Cerebellar nuclear complex (tissue), 1 donor: ENCODE data around the gene SPATS1.
"Not testable (repeated sequence)": the region's sequence is repeated elsewhere in the genome, so short reads cannot be mapped to it uniquely, and the experiment has no call there.

Experiments
- DNase-seq, 2 experiments: peaks; one replicate each; lab custom pipeline; 2025; lab: John Stamatoyannopoulos, UW

SPATS1 gene

GRCh38 chr6:44341095-44341890 lies 1.2 kb upstream of the SPATS1 start:
- DNase-seq: no peak

- DNase-seq: no peak
Measured at GRCh38 chr6:44342052-44342451, 398 bp upstream of the SPATS1 start.

GRCh38 chr6:44346818-44347217 lies 4.4 kb downstream of the SPATS1 start:
- DNase-seq: not testable (repeated sequence)

- no peak for DNase-seq
Measured at GRCh38 chr6:44349904-44350649, 7.6 kb downstream of the SPATS1 start.

DNA sequence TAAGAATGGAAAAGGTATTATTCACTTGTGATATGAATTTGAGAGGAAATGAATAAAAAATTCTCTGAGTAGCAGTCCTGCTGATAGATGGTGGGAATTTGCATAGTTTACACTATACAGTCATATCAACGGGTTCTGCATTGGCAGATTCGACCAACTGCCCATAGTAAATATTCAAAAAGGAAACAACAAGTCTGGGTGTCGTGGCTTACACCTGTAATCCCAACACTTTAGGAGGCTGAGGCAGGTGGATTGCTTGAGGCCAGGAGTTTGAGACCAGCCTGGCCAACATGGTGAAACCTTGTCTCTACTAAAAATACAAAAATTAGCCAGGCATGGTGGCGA lies 8.2 kb downstream of the SPATS1 start:
- DNase-seq: not testable (repeated sequence)

DNA sequence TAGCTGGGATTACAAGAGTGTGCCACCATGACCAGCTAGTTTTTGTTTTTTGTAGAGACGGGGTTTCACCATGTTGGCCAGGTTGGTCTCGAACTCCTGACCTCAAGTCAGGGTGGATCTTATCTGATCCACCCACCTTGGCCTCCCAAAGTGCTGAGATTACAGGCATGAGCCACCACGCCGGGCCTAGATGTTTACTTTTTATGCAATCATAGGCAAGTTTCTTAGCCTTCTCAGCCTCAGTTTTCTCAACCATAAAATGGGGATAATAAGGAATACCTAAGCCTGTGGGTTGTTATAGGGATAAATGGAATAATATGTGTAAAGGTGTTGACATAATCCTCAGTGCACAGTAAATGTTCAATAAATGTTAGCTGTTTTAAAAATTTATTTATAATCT lies 9.8 kb downstream of the SPATS1 start:
- DNase-seq: no peak

DNA sequence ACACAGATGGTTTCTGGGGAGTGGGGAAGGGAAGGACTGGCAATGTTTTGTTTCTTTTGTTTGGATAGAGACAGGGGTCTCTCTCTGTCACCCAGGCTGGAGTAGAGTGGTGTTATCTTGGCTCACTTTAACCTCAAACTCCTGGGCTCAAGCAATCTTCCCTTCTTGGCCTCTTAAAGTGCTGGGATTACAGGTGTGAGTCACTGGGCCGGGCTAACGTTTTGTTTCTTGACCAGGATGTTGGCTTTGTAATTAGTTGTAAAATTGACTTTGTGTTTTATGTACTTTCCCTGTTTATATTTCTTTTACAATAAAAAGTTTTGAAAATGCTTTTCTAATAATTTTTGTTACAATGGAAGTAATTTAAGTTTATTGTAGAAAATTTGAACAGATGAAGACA lies 10.9 kb downstream of the SPATS1 start:
- no peak for DNase-seq

DNA sequence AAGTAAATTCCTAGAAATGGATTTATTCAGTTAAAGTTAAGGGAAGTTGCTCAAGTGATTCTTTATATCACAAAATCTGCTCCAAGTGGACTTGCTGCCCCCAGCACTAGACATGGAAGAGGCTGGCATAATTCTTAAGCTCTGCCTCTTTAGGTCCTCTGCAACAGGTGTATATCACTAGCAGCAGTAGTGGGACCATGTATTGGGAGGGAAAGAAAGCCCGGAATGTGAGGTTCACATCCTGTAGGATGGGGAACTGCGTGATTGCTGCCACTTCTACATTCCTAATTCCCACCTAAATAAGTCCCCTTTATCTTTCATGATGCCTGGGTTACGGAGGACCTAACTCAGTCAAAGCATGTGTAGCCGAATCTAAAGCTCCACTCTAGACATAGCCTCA lies 13.2 kb downstream of the SPATS1 start:
- no peak for DNase-seq

GRCh38 chr6:44356487-44356886 lies 14.0 kb downstream of the SPATS1 start:
- DNase-seq: no peak

- no peak for DNase-seq
Measured at GRCh38 chr6:44359973-44360372, 17.5 kb downstream of the SPATS1 start.

DNA sequence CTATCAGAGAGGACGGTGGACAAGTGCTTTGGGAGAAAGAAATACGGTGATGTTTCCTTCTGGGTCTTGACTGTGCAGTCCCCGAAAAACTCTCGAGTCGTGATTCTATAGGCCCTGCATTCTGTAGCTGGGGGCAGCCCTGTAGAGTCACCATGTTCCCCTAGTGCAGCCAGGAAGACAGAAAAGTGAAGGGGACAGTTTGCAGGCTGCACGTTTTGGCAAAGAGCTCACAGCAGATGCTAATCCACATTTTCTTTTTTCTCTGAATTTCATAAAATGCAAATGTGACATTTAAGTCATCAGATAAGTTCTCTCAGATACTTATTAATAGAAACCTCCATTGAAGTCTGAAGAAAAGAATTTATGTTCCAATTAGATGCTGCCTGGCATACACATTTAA lies 19.5 kb downstream of the SPATS1 start:
- DNase-seq: no peak

DNA sequence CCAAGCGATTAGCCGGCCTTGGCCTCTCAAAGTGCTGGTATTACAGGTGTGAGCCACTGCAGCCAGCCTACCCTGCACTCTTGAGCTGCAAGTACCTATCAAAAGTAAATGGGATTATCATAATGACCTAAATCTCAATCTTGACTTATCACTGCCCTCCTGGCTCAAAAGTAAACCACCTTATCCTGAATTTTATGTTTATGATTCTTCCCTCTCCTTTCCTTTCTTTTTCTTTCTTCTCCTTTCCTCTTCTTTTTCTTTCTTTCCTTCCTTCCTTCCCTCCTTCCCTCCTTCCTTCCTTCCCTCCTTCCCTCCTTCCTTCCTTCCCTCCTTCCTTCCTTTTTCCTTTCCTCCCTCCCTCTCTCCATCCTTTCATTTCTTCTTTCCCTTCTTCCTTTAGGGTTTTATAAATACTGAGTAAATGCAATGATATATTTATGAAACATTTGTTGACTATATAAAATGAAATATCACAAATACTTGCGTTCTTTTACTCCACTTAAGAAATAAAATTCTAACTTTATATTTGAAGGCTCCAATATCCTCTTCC lies 21.0 kb downstream of the SPATS1 start:
- no peak for DNase-seq

DNA sequence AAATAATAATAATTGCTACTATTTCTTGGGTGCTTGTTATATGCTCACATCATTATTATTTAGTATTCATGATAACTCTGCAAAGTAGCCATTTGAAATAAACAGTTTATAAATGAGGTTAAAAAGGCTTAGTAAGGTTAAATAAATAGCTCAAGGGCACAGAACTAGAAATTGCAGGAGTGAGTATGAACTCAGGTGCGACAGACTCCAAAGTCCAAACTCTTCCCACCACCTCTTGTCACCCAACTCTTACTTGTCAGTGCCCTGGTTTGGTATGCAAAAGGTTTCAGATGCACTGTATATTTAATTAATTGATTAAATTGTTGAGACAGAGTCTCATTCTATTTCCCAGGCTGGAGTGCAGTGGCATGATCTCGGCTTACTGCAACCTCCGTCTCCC lies 24.3 kb downstream of the SPATS1 start:
- no peak for DNase-seq

- no peak for DNase-seq
Measured at GRCh38 chr6:44367681-44368080, 25.2 kb downstream of the SPATS1 start.

GRCh38 chr6:44373051-44373450 lies 30.6 kb downstream of the SPATS1 start:
- no peak for DNase-seq

- DNase-seq: no peak
Measured at GRCh38 chr6:44373787-44374186, 31.3 kb downstream of the SPATS1 start.

GRCh38 chr6:44375071-44375470 lies 32.6 kb downstream of the SPATS1 start:
- no peak for DNase-seq

DNA sequence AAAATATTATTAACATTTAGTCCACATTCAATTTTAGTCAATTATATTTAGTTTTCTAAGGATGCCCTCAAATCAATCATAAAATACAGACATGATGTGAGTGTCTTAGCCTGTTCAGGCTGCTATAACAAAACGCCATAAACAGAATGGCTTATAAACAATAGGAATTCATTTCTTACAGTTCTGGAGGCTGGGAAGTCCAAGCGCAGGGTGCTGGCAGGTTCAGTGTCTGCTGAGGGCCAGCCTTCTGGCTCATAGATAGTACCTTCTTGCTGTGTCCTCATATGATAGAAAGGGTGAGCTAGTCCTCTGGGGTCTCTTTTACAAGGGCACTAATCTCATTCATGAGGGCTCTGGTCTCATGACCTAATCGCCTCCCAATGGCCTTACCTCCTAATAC lies 35.0 kb downstream of the SPATS1 start:
- no peak for DNase-seq

GRCh38 chr6:44377971-44378370 lies 35.5 kb downstream of the SPATS1 start:
- DNase-seq: no peak

DNA sequence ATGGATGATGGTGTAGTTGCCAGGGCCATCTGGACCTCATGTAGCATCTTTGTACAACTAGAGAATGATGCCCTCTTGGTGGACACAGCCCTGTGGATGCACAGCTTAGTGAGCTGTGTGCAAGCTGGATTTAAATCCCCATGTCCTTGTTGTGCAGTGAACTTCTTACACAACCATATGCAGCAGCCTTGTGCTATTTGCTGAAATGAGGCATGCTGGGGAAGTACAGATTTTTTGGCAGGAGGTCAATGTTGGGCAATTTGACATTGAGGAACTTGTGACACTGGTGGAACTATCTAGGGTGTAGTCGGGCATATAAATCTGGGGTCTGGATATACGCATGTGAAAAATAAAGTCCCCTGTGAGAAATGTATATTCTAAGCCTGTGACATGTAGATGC lies 39.3 kb downstream of the SPATS1 start:
- DNase-seq: no peak

DNA sequence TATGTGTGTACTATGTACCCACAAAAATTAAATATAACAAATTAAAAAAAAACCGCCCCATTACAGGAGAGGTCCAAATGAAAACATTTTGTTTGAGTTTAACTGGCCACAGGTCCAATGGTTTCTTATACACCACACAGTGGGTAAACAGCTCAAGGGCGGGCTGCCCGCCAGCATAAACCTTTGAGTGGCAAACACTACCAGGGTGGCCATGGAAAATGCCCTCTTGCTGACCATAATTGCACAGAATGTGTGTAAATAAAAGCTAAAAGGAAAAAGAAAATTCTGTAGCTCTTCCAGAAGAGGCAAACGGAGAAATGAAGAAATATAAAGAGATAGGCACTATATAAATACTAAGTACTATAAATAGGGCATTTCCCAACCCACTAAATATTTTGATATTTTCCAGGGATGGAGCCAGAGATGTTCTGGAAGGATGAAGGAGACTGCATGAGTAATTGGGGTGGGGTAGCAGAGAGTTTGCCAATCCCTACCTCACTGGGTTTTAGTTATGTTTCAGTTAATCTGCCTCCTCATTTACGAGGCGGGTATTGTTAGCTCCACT lies 44.0 kb downstream of the SPATS1 start:
- no peak for DNase-seq

GRCh38 chr6:44386929-44387345 lies 44.5 kb downstream of the SPATS1 start:
- no peak for DNase-seq
